K562 (cell line): ENCODE data around the gene RNF141. TPM values are rescaled to one million over a fixed set of nuclear protein-coding genes. Genes with fewer than 3 reads are reported as not detected.

Experiments
- ATF3 ChIP-seq, 2 experiments: fragments of 450-650 bp in 1 of 2; sonication (generic) in 1 of 2; formaldehyde crosslinking in 1 of 2; IDR thresholded peaks in 1 of 2; conservative IDR thresholded peaks in 1 of 2; 2 replicates each; pipeline versions ENCODE4 v1.6.1 to v1.8.1; 2016 to 2023; ENCODE audit warnings: mild to moderate bottlenecking in 2 of 2, moderate library complexity in 2 of 2, inconsistent platforms in 1 of 2, missing genetic modification reagents in 1 of 2
- C11orf30 ChIP-seq: fragments of 450-650 bp; IDR thresholded peaks from 2 replicates; pipeline ENCODE4 v1.6.1; 2016; ENCODE audit warnings: low read depth, mild to moderate bottlenecking
- CBX1 ChIP-seq: sonication (generic); IDR thresholded peaks from 2 replicates; pipeline ENCODE4 v1.6.1; 2016; ENCODE audit warnings: antibody characterized with exemption, low read depth, mild to moderate bottlenecking
- COPS2 ChIP-seq: fragments of 450-650 bp; conservative IDR thresholded peaks from 2 replicates; pipeline ENCODE4 v1.6.1; 2016; ENCODE audit warnings: mild to moderate bottlenecking, moderate library complexity
- CREB3 ChIP-seq: fragments of 450-650 bp; conservative IDR thresholded peaks from 2 replicates; pipeline ENCODE4 v1.6.1; 2016; ENCODE audit warnings: missing genetic modification characterization, low read depth, mild to moderate bottlenecking, missing compliant biosample characterization, moderate library complexity
- MAFG ChIP-seq: fragments of 450-650 bp; conservative IDR thresholded peaks from 2 replicates; pipeline ENCODE4 v1.6.1; 2016; ENCODE audit warnings: missing genetic modification characterization, missing compliant biosample characterization
- MAFK ChIP-seq: IDR thresholded peaks from 2 replicates; pipeline ENCODE4 v1.6.1; 2011; ENCODE audit warnings: low read length, improper control_type of control experiment
- MXI1 ChIP-seq: IDR thresholded peaks from 2 replicates; pipeline ENCODE4 v1.6.1; 2011; ENCODE audit warnings: low read depth, mild to moderate bottlenecking, improper control_type of control experiment, low read length
- NCOA4 ChIP-seq: fragments of 450-650 bp; IDR thresholded peaks from 2 replicates; pipeline ENCODE4 v1.6.1; 2018; ENCODE audit warnings: mild to moderate bottlenecking; ENCODE audit not compliant: partially characterized antibody
- NCOR1 ChIP-seq: fragments of 450-650 bp; IDR thresholded peaks from 2 replicates; pipeline ENCODE4 v1.6.1; 2016; ENCODE audit warnings: mild to moderate bottlenecking, moderate library complexity
- NUFIP1 ChIP-seq: fragments of 450-650 bp; IDR thresholded peaks from 2 replicates; pipeline ENCODE4 v1.6.1; 2018; ENCODE audit not compliant: partially characterized antibody
- RBM17 ChIP-seq: fragments of 200-400 bp; formaldehyde crosslinking; IDR thresholded peaks from 2 replicates; pipeline ENCODE4 v1.6.1; 2017; ENCODE audit warnings: low read depth, mild to moderate bottlenecking, low read length, borderline replicate concordance
- TCF15 ChIP-seq: fragments of 250-450 bp; sonication (Bioruptor Pico); IDR thresholded peaks from 2 replicates; pipeline ENCODE4 v1.8.0; 2022; ENCODE audit warnings: moderate library complexity, mild to moderate bottlenecking, inconsistent platforms
- TGIF2 ChIP-seq: sonication (generic); formaldehyde crosslinking; IDR thresholded peaks from 2 replicates; pipeline ENCODE4 v1.8.1; 2022; ENCODE audit warnings: mild to moderate bottlenecking, missing genetic modification reagents, moderate library complexity
- THRAP3 ChIP-seq: fragments of 450-650 bp; IDR thresholded peaks from 2 replicates; pipeline ENCODE4 v1.6.1; 2016; ENCODE audit warnings: mild to moderate bottlenecking, inconsistent platforms, borderline replicate concordance
- ZBED1 ChIP-seq: IDR thresholded peaks from 2 replicates; pipeline ENCODE4 v1.6.1; 2014
- ZNF212 ChIP-seq: fragments of 450-650 bp; formaldehyde crosslinking; IDR thresholded peaks from 2 replicates; pipeline ENCODE4 v1.4.0; 2020; ENCODE audit warnings: mild to moderate bottlenecking
- ZNF436 ChIP-seq: fragments of 250-450, 450-650 bp; sonication (Bioruptor Pico); formaldehyde crosslinking; IDR thresholded peaks from 2 replicates; pipeline ENCODE4 v1.7.0; 2020; ENCODE audit warnings: mild to moderate bottlenecking
- ZNF639 ChIP-seq, 2 experiments: fragments of 200-800 bp in 1 of 2; sonication (Bioruptor generic) in 1 of 2; sonication (generic) in 1 of 2; formaldehyde crosslinking in 1 of 2; IDR thresholded peaks in 1 of 2; conservative IDR thresholded peaks in 1 of 2; 2 replicates each; pipeline versions ENCODE4 v1.5.0 to v1.6.1; 2016 to 2020; ENCODE audit warnings: missing compliant biosample characterization in 1 of 2, missing genetic modification characterization in 1 of 2, missing genetic modification reagents in 1 of 2
- ZNF699 ChIP-seq: fragments of 250-450 bp; sonication (Bioruptor Pico); IDR thresholded peaks from 2 replicates; pipeline ENCODE4 v1.8.0; 2021; ENCODE audit warnings: mild to moderate bottlenecking, moderate library complexity; ENCODE audit not compliant: insufficient replicate concordance
- polyA plus RNA-seq, 8 experiments: library from polyadenylated mRNA; depleted of rRNA in 4 of 8; stranded (reverse) in 5 of 8; unstranded in 3 of 8; fragments of >200 nt; fragmentation: Nextera tagmentation in 2 of 8; fragmentation: Illumina TruSeq in 1 of 8; extraction: Ambion mirVana in 2 of 8; extraction: Trizol in 1 of 8; gene quantifications; 2 replicates each; pipeline versions ENCODE4 v1.2.1 to v1.2.3, GENCODE V29; 2011 to 2014; ENCODE audit warnings: inconsistent platforms in 1 of 8, missing spikeins in 1 of 8
- total RNA-seq, 7 experiments: library from RNA; depleted of rRNA in 6 of 7; stranded (reverse); fragments of >200 nt in 6 of 7; fragmentation: Illumina TruSeq in 2 of 7; extraction: Trizol in 2 of 7; gene quantifications; 2 replicates each; pipeline versions ENCODE4 v1.2.1 to v1.2.3, GENCODE V29; 2011 to 2021; ENCODE audit warnings: low replicate concordance in 1 of 7

Gene RNF141
- total and polyA plus RNA-seq, 9 of the 15 experiments (the other 6 are each of a cell fraction or from before 2014, with no cell fraction given): 9.7 to 51.9 (median 18.9) TPM

- TF ChIP-seq MXI1 (peak; percentile 97), ZNF699 (CRISPR knock-in tag) (no peak), CREB3 (no peak), ZNF212 (0 out of 2 replicates have a peak, but pooled peaks have one; percentile 21), ZNF639 (CRISPR knock-in tag; conservative IDR thresholded peaks at IDR 0.05 in 1 of 2, IDR thresholded peaks at IDR 0.05 in 1 of 2) (no peak), TGIF2 (0 out of 2 replicates have a peak, but pooled peaks have one; percentile 41), ZNF436 (CRISPR knock-in tag) (no peak), C11orf30 (peak; percentile 79), ATF3 (IDR thresholded peaks at IDR 0.05) (no peak), ATF3 (CRISPR knock-in tag; conservative IDR thresholded peaks at IDR 0.05) (no peak; the same call in 1 of the 2 replicates), ZBED1 (no peak), CBX1 (peak; percentile 60; the same call in 1 of the 2 replicates), MAFK (no peak), NCOR1 (no peak), COPS2 (no peak), THRAP3 (no peak), RBM17 (no peak), TCF15 (CRISPR knock-in tag) (no peak), MAFG (tag) (no peak), NUFIP1 (no peak), NCOA4 (no peak)
- TF ChIP-seq, all 486 proteins: peak for 136
Observed at GRCh38 chr11:10540915-10541560, at the start of gene RNF141 (continued).
